HL-60/S4 treated with retinoic acid at 250 ng/mL for 4 days and 3 days (cell line): ENCODE data around the gene LTO1.

Experiments used
- in situ Hi-C: fragments of 300-500 bp; cut with MboI; formaldehyde crosslinking; loops from 2 replicates; pipeline ENCODE4 v1.7.0; 2022; ENCODE audit warnings: low sequenced_read_pairs

LTO1 gene

DNA sequence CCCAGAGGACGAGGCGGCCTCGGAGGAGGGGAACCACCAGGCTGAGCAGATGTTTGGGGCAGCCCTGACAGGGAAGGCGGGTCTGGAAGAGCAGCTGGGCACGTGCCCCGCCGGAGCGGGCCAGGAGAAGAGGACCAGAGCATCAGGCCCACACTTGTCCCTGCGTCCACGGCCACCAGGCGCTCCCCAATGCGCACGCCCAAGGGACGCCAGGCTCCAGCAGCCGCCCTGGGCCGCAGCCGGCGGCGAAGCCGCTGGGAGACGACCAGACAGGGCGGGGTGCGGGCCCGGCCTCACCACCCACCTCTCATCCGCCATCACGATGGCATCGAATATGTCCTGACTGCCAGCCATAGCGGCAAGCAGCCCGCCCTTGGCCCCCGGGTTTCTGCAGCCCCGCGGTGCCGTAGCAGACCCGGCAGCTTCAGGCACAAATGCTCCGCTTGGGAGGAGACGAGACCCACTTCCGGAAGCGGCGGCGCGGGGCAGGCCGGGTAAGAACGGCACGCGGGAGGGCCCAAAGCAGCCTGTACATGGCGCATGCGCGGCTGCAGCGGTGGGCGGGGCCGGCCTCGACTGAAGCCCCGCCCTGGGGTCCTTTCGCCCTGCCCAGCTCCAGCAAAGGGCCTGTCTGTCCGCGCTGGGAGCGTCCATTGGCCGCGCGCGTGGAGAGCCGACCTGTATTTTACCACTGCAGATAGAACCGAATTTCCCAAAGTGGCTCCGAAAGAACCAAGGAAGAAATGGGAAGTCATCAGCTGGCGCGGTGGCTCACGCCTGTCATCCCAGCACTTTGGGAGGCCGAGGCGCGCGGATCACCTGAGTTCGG, at the start of gene LTO1:
Gene LTO1, minus strand, starts transcription at position 468 of the 829 bp plus-strand sequence. Its CDS starts 114 bp downstream, at position 354.
- in situ Hi-C loops, result loop anchor here (25.0 kb wide), 1 partner anchor 1038 kb away; no protein-coding TSS in a partner anchor

DNA sequence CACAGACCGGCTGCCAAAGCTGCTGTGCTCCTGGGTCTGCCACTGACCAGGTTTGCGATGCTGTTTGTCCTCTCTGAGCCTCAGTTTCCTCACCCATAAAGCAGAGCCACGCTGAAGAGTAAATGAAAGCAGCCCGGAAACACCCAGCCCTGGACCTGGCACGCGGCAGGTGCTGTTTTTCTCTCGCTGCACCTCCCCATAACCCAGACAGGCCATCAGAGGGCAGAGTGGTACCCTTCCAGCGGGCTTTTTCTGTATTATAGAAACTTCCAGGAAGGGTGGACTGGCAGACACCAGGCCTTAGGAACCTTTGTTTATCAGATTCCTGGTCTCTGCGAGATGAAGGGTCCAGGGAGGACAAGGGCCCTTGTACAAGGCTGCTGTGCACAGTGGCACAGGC, 46.6 kb upstream of the LTO1 start:
- in situ Hi-C loops, result loop anchor here (25.0 kb wide), 1 partner anchor 466 kb away; no protein-coding TSS in a partner anchor

DNA sequence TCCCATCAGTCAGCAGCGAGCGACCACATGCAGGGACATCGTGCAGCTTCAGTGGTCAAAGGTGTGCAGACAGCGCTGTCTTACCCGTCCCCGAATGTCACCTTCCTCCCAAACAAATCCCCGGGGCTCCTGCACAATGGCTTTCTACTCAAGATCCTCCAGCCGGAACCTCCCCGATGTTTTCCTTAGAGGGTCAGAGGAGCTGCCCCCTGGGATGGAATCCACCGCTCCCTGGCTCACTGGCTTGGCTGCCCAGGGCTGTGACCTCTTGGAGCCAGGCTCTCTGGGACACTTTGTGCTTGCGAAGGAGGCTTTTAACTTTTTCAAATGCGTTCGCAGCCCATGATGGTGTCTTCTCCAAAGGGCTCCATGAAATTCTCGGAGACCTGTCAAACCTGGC, 46.0 kb upstream of the LTO1 start:
- in situ Hi-C loops, result loop anchor here (25.0 kb wide), 1 partner anchor 466 kb away; no protein-coding TSS in a partner anchor

DNA sequence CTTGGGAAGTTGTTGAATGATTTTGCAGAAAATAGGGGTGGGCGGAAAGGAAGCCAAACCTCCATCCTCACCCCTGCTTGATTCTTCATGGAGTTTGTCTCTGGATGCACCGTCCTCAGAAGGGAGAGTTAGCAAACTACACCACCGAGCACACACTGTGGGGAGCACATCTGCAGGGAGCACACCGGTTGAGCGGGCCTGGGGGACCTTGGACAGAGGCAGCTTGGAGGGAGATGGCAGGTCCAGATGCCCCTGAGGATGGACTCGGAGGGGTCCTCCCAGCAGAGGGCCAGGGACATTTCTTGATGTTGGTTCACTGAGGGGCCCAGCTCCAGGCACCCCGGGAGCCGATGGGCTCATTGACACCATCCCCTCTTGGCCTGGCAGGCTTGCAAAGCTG, 43.8 kb upstream of the LTO1 start:
- in situ Hi-C loops, result loop anchor here (25.0 kb wide), 1 partner anchor 468 kb away; no protein-coding TSS in a partner anchor

GRCh38 chr11:69718147-69718546, 43.0 kb upstream of the LTO1 start:
- in situ Hi-C loops, result loop anchor here (25.0 kb wide), 1 partner anchor 469 kb away; no protein-coding TSS in a partner anchor

- in situ Hi-C loops, result loop anchor here (25.0 kb wide), 1 partner anchor 470 kb away; no protein-coding TSS in a partner anchor
Observed at GRCh38 chr11:69716891-69717747, 42.0 kb upstream of the LTO1 start.

DNA sequence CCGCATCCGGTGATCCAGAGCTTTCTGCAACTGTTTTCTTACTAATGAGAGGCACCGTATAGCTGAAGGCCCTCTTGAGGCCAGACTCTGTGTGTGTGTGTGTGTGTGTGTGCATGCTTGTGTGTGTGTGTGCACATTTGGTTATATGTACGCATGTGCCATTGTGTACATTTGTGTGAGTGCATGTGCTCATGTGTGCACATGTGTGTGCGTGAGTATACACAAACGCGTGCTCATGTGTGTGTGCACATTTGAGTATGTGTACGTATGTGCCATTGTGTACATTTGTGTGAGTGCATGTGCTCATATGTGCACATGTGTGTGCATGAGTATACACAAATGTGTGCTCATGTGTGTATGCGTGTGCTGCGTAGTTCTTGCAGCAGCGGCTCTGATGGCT, 40.9 kb upstream of the LTO1 start:
- in situ Hi-C loops, result loop anchor here (25.0 kb wide), 1 partner anchor 471 kb away; no protein-coding TSS in a partner anchor

DNA sequence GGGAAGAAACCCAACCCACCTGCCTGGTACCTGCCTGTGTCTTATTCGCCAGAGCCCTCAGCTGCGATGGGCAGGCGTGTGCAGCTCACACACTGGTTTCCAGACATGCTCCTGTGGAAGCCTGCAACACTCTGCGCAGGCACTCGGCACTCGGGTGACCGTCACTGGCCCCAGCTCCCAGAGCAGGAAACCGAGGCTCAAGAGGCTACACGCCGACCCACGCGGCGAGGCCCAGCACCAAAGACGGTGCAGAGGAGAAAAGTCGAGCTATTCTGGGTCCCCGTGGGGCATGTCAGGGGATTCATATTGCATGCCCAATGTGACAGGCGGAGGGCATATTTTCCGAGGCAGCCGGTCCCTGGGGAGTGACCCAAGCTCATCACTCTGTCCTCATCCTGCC, 40.3 kb upstream of the LTO1 start:
- in situ Hi-C loops, result loop anchor here (25.0 kb wide), 1 partner anchor 472 kb away; no protein-coding TSS in a partner anchor

DNA sequence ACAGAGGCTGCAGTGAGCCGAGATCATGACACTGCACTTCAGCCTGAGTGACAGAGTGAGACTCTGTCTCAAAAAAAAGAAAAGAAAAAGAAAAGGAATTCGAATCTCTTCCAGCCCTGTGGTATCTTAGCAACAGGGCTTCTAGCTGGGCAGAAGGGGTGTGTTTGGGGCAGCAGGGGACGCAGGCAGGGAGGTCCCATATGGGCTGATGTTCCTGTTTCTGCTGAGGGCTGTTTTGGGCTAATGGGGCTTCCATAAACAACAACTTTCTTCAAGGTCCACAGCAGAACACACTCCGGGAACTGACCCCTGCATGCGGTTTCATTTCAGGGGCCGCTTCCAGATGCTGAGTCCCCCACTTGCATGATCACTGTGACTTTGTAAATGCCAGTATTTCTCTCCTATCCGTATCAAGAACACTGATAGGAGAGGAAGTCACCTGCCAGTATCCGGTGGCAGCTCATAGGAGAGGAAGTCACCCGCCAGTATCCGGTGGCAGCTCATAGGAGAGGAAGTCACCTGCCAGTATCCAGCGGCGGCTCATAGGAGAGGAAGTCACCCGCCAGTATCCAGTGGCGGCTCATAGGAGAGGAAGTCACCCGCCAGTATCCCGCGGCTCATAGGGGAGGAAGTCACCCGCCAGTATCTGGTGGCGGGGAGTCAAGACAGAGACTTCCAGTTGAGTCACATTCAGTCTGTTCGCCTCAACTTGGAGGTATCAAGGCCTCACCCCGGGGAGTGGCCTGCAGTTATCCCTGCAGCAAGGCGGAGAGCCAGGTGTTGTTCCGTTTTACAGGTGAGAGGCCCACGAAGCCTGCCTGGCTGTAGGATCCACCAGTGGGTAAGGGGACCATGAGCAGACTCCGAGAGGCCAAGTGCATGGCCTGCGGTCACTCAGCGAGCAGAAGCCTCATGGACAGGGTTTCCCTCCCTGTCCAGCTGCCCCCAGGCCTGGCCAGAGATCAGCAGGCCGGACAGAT, 37.0 kb upstream of the LTO1 start:
- in situ Hi-C loops, result loop anchor here (25.0 kb wide), 1 partner anchor 475 kb away; no protein-coding TSS in a partner anchor

GRCh38 chr11:69708736-69709401, 33.7 kb upstream of the LTO1 start:
- in situ Hi-C loops, result loop anchor here (25.0 kb wide), 1 partner anchor 478 kb away; no protein-coding TSS in a partner anchor

DNA sequence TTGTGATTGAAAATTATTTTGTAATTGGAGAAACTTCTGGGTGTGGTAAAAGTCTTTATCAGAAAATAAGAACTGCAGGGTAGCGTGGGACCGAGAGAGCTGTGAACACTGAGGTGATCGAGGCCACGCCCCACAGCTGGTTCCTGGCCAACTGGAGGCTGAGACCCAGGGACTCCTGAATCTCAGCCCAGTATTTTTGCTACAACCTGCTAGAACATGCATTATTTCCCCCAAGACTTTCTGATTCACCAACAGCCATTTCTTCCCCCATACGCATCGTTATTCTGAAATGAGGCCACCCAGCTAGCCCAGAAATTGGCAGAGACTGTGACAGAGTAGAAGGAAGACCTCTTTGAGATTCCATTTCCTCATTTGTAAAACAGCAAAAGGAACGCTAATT, 32.0 kb upstream of the LTO1 start:
- in situ Hi-C loops, result loop anchor here (25.0 kb wide), 1 partner anchor 480 kb away; no protein-coding TSS in a partner anchor

DNA sequence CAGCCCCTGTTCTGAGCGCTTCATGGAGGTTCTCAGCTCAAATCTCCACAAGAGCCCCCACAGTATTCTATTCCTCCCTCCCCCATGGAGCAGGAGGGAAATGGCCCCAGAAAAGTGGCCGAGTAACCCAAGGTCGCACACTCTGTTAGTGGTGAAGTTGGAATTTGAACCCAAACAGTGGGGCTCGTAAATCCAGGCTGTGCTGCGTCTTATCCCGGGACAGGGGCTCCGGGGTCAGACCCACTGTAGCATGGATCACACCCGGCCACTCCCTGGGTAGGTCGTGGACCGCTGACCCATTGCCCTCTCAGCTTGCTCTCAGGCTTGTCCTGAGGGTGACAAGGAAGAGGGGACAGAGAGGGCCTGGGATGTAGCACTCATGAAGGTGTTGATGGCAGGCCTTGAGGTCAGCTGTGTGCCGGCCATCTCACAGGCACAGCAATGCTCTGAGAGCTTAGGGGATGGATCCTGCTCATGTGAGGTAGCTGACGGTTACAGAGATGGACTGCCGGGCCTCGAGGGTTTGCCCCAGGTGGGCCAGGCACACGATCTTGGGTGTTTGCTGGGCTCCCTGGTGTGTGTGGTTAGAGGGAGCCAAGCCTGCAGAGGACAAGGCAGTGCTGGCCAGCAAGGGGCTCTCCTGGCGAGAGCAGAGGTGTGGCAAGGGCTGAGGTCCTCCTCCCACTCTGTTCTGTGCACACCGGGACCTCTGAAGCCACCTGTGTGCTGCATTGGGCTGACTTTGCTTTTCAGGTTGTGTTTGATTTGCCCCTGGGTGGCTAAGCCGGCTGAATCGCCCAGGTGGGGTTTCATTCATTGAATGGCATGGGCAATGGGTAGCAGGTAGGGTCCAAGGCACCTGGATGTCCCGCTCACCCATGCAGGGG, 31.0 kb upstream of the LTO1 start:
- in situ Hi-C loops, result loop anchor here (25.0 kb wide), 1 partner anchor 481 kb away; no protein-coding TSS in a partner anchor

DNA sequence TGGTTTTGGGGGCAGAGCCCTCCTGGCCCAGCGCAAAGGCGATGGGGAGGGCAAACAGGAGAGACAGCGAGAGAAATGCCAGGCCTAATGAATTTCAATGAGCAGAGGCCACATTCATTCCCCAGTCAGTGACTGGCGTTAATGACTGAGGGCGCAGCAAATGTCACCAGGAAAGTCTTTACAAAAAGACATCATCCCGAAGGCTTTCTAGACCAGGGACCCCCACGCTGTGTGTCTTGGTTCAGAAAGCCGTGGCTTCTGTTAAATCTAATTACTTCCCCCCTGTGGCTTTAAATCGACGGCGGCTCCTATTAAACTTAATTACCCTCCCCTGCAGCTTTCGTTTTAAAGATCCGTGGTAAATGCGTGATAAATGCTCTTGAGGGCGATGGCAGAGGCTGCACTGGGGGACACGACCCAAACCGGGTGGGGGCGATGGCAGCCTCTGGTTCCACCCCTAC, 30.2 kb upstream of the LTO1 start:
- in situ Hi-C loops, result loop anchor here (25.0 kb wide), 1 partner anchor 482 kb away; no protein-coding TSS in a partner anchor

DNA sequence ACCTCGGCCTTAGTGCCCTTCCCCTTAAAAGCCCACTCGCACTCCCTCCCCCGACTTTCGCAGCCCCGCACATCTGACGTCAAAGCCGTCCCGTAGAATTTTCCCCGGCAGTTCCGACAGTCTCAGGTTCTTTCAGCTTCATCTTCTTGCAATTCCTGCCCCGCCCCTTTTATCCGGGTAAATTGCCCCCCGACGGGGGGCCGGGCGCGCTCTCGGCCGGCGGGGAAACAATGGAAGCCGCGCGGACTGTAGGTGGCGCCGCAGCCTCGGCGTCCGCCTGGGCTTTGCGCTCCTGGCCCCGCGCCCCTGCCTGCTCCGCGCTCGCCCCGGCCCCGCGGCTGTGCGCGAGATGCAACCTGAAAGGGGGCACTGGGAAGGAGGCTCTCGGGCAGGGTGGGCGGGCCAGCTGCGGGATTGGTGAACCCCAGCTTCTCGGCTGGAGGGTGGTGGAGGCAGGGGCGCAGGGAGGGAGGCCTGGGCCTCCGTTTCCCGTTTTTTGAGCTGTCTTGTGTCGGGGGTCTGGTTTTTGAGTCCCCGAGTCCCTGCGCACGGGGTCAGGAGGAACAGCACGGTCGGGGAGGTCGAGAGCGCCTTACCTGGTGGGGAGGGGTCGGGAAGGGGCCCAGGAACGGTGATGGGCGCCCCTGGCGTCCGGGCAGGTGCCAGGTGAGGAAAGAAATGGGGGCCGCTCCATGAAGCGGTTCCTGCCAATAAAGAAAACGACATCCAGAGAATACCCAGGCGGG, 29.5 kb upstream of the LTO1 start:
- in situ Hi-C loops, result loop anchor here (25.0 kb wide), 1 partner anchor 483 kb away; no protein-coding TSS in a partner anchor

GRCh38 chr11:69703768-69704507, 28.8 kb upstream of the LTO1 start, which contains the start of gene FGF19:
TSS of gene FGF19 (minus strand) at chr11:69704022. CDS start at chr11:69703876, 146 bp downstream.
- in situ Hi-C loops, result loop anchor here (25.0 kb wide), 1 partner anchor 483 kb away; no protein-coding TSS in a partner anchor

DNA sequence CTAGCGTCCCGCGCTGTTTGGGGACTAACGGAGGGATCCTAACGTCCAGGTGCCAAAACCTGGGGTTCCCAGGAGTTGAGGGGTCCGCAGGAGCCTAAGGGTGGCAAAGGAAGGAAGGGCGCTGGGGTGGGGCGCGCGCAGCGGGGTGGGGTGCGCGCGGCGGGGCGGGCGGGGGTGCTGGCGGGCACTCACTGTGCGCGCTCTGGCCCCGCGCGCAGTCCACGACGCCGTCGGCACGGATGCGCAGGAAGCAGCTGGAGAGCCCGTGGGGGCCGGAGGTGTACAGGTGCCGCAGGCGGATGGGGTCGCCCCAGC, 28.3 kb upstream of the LTO1 start:
- in situ Hi-C loops, result loop anchor here (25.0 kb wide), 1 partner anchor 484 kb away; no protein-coding TSS in a partner anchor
